HepG2 (cell line): ENCODE measurements around the gene GPR137. TPM values are rescaled to one million over a fixed set of nuclear protein-coding genes. Genes with fewer than 3 reads are reported as not detected.

ENCODE experiments used
- DMAP1 ChIP-seq: IDR thresholded peaks from 2 replicates; pipeline ENCODE4 v1.6.1; 2016
- HNRNPUL1 ChIP-seq: fragments of 200-400 bp; formaldehyde crosslinking; IDR thresholded peaks from 2 replicates; pipeline ENCODE4 v1.6.1; 2017; ENCODE audit warnings: low read depth, mild to moderate bottlenecking, low read length, moderate library complexity
- JARID2 ChIP-seq: sonication (generic); formaldehyde crosslinking; IDR thresholded peaks from 2 replicates; pipeline ENCODE4 v1.8.1; 2023; ENCODE audit warnings: missing genetic modification reagents, inconsistent platforms; ENCODE audit not compliant: insufficient replicate concordance
- KLF12 ChIP-seq: sonication (generic); formaldehyde crosslinking; IDR thresholded peaks from 2 replicates; pipeline ENCODE4 v1.4.0; 2020; ENCODE audit warnings: missing genetic modification reagents, borderline replicate concordance
- KMT2A ChIP-seq: sonication (generic); formaldehyde crosslinking; IDR thresholded peaks from 2 replicates; pipeline ENCODE4 v1.4.0; 2020; ENCODE audit warnings: missing genetic modification reagents
- LRRFIP1 ChIP-seq: sonication (generic); formaldehyde crosslinking; conservative IDR thresholded peaks from 2 replicates; pipeline ENCODE4 v1.4.0; 2020; ENCODE audit warnings: missing genetic modification reagents
- MLLT10 ChIP-seq: sonication (generic); formaldehyde crosslinking; IDR thresholded peaks from 2 replicates; pipeline ENCODE4 v1.4.0; 2020; ENCODE audit warnings: missing genetic modification reagents
- NFE2L1 ChIP-seq: sonication (generic); formaldehyde crosslinking; IDR thresholded peaks from 2 replicates; pipeline ENCODE4 v1.4.0; 2020; ENCODE audit warnings: missing genetic modification reagents, mild to moderate bottlenecking, borderline replicate concordance
- NFE2L2 ChIP-seq: fragments of 150-350 bp; IDR thresholded peaks from 2 replicates; pipeline ENCODE4 v1.6.1; 2014; ENCODE audit warnings: low read length
- PHF21A ChIP-seq: sonication (generic); formaldehyde crosslinking; IDR thresholded peaks from 2 replicates; pipeline ENCODE4 v1.5.0; 2020; ENCODE audit warnings: mild to moderate bottlenecking, missing genetic modification reagents
- RAD51 ChIP-seq: fragments of 450-650 bp; IDR thresholded peaks from 2 replicates; pipeline ENCODE4 v1.6.1; 2016; ENCODE audit warnings: borderline replicate concordance
- REXO4 ChIP-seq: sonication (generic); formaldehyde crosslinking; IDR thresholded peaks from 2 replicates; pipeline ENCODE4 v1.8.0; 2022; ENCODE audit warnings: missing genetic modification reagents, mild to moderate bottlenecking, borderline replicate concordance
- TCF12 ChIP-seq, 2 experiments: fragments of 450-650 bp in 1 of 2; sonication (generic) in 1 of 2; formaldehyde crosslinking in 1 of 2; IDR thresholded peaks; 2 replicates each; pipeline versions ENCODE4 v1.6.1 to v1.8.0; 2017 to 2022; ENCODE audit warnings: antibody characterized with exemption in 1 of 2, mild to moderate bottlenecking in 1 of 2, missing genetic modification reagents in 1 of 2, moderate library complexity in 1 of 2
- ZNF30 ChIP-seq: sonication (generic); formaldehyde crosslinking; IDR thresholded peaks from 2 replicates; pipeline ENCODE4 v1.5.0; 2020; ENCODE audit warnings: mild to moderate bottlenecking, missing genetic modification reagents
- ZNF432 ChIP-seq: sonication (generic); formaldehyde crosslinking; IDR thresholded peaks from 2 replicates; pipeline ENCODE4 v1.5.0; 2020; ENCODE audit warnings: missing genetic modification reagents, mild to moderate bottlenecking, borderline replicate concordance
- ZNF556 ChIP-seq: sonication (generic); formaldehyde crosslinking; IDR thresholded peaks from 2 replicates; pipeline ENCODE4 v1.4.0; 2020; ENCODE audit warnings: mild to moderate bottlenecking, missing genetic modification reagents, borderline replicate concordance
- ZNF597 ChIP-seq: sonication (generic); formaldehyde crosslinking; IDR thresholded peaks from 2 replicates; pipeline ENCODE4 v1.5.0; 2020; ENCODE audit warnings: missing genetic modification reagents
- ZNF607 ChIP-seq: sonication (generic); formaldehyde crosslinking; IDR thresholded peaks from 2 replicates; pipeline ENCODE4 v1.5.1; 2020; ENCODE audit warnings: missing genetic modification reagents, mild to moderate bottlenecking, borderline replicate concordance
- ZNF737 ChIP-seq: sonication (generic); formaldehyde crosslinking; IDR thresholded peaks from 2 replicates; pipeline ENCODE4 v1.5.0; 2020; ENCODE audit warnings: missing genetic modification reagents, mild to moderate bottlenecking, borderline replicate concordance
- polyA plus RNA-seq, 8 experiments: library from polyadenylated mRNA; depleted of rRNA in 3 of 8; stranded (reverse) in 7 of 8; unstranded in 1 of 8; fragments of >200 nt; fragmentation: Illumina TruSeq in 4 of 8; extraction: Trizol in 4 of 8; gene quantifications; 2 replicates each; pipeline versions ENCODE4 v1.2.1 to v1.2.3, GENCODE V29; 2011 to 2016; ENCODE audit warnings: low read depth in 4 of 8, missing spikeins in 1 of 8, mixed read lengths in 1 of 8; ENCODE audit not compliant: insufficient read depth in 1 of 8
- total RNA-seq, 5 experiments: library from RNA; depleted of rRNA; stranded (reverse); fragments of >200 nt; fragmentation: Illumina TruSeq; extraction: Trizol; gene quantifications; 2 replicates each; pipeline ENCODE4 v1.2.3, GENCODE V29; 2016; ENCODE audit warnings: low read depth in 1 of 5
- TF ChIP-seq, protein P1 (sequence below): sonication (generic); formaldehyde crosslinking; IDR thresholded peaks from 2 replicates; pipeline ENCODE4 v1.4.0; 2020; ENCODE audit warnings: mild to moderate bottlenecking, missing genetic modification reagents

GPR137 gene
- total and polyA plus RNA-seq, 2 of the 13 experiments (the other 11 are each of a cell fraction or from before 2014, with no cell fraction given), result 8.5 to 13.2 TPM

DNA sequence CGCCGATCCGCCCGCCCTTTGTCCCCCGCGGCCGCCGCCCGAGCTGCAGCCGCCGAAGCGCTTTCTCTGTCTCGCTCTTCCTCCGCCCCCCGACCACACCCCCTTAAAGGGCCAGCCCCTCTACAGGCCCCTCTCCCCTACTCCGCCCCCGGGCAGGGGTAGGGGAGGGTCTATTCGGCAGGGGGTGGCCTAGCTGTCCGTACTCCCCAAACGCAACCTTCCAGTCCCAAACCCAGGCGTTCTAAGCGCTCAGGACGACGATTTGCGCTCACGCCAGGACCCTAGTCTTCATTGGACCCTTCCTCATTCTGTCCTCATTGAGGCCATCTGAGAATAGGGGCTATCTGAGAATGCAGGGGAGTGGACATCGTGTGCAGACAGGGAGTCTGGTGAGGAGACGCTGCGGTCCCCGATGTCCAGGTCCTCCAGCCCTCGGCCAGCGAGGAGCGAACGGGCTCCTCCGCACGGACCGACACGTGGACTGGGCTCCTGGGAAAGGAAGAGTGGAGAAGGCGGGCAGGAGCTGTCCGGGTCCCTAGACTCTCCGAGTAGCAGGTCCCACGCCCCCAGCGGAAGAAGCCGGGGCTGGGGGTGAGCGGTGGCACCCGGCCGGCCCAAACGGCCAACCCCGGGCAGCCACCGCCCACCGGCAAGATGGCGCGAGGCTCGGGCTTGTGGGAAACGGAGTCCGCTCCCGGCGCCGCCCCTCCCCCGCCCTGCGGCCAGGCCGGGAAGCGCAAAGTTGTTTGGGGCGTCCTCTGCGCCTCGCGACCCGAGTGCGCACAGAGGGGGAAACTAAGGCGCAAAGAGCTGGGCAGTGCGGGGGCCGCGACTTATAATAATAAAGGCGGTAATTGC lies 38.5 kb upstream of the GPR137 start, which contains the start of gene PPP1R14B (continued):
- TF ChIP-seq KLF12 (CRISPR knock-in tag), result no peak; the same call in 1 of the 2 replicates
- TF ChIP-seq RAD51, result no peak
- no peak for TF ChIP-seq KMT2A (CRISPR knock-in tag)
- TF ChIP-seq TCF12 (IDR thresholded peaks at IDR 0.05), result no peak
- no peak for TF ChIP-seq TCF12 (CRISPR knock-in tag; IDR thresholded peaks at IDR 0.05)
- TF ChIP-seq, protein P1, sequence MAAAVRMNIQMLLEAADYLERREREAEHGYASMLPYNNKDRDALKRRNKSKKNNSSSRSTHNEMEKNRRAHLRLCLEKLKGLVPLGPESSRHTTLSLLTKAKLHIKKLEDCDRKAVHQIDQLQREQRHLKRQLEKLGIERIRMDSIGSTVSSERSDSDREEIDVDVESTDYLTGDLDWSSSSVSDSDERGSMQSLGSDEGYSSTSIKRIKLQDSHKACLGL (CRISPR knock-in tag), result no peak
- no peak for TF ChIP-seq ZNF30 (CRISPR knock-in tag)
- 0 out of 2 replicates have a peak, but pooled peaks have one; percentile 19 for TF ChIP-seq ZNF432 (CRISPR knock-in tag)
- TF ChIP-seq JARID2 (CRISPR knock-in tag), result peak; percentile 81
- TF ChIP-seq ZNF607 (CRISPR knock-in tag), result peak; percentile 57; the same call in 1 of the 2 replicates
- TF ChIP-seq DMAP1 (CRISPR knock-in tag), result peak; percentile 81
- no peak for TF ChIP-seq NFE2L1 (CRISPR knock-in tag)
- no peak for TF ChIP-seq REXO4 (CRISPR knock-in tag)
- TF ChIP-seq ZNF597 (CRISPR knock-in tag), result no peak
- no peak for TF ChIP-seq HNRNPUL1
- no peak for TF ChIP-seq NFE2L2
- TF ChIP-seq LRRFIP1, result no peak
- no peak for TF ChIP-seq MLLT10 (CRISPR knock-in tag)
- no peak for TF ChIP-seq ZNF737
- peak; percentile 50 for TF ChIP-seq PHF21A
- no peak; the same call in 1 of the 2 replicates for TF ChIP-seq ZNF556 (CRISPR knock-in tag)
